GM12873 (cell line): ENCODE measurements around the gene TFB2M.

Experiments used
- CTCF ChIP-seq: IDR thresholded peaks from 2 replicates; pipeline ENCODE4 v1.5.1; 2012; ENCODE audit warnings: low read depth, mild to moderate bottlenecking, moderate library complexity, low read length, control low read depth; ENCODE audit not compliant: insufficient read depth; ENCODE audit errors: missing control alignments

TFB2M gene

GRCh38 chr1:246544001-246544400 lies 22.1 kb downstream of the TFB2M start:
- no peak for TF ChIP-seq CTCF

DNA sequence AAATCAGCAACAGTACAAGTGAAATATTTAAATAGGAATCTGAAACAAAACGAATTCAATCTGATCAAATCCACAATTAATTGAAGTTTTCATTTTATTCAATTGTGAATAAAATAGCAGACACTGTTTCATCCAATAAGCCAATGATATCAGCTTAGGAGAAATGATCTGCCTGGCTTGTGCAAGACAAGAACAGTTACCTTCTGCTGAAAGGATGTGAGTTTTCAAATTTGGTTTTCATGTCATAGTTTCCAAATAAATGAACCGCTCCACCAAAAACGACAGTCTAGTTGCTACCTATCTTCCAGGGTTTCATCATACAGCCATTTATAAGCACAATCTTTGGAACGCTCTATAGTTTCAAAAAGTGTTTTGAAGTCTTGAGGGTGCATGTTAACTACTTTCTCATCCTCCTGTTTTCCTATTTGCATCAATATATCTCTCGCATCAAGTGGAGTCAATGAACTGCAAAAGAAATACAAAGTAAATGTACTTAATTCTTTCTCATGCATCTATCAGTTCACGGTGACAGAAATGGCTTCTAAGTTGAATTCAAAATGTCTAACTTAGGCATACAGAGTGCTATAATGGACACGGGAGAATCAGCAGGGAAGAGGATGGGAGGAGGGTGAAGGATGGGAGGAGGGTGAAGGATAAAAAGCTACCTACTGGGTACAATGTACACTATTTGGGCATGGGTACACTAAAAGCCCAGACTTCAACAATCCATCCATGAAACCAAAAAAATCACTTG lies 25.1 kb downstream of the TFB2M start:
- TF ChIP-seq CTCF, result no peak

DNA sequence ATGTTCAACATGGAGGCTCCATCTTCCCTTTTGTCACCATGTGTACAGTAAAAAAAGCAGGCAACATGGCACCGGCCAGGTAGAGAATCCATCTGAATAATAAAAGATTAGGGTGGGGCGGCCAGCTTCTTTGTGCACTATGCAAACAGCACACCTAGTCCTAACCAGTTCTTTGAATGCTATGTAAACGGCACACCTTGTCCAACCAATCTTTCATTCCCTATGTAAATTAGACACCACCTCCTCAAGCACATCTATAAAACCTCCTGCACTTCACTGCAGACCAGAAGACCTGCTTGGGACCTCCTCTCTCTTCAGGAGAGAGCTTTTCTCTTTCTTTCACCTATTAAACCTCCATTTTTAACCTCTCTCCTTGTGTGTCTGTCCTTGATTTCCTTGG lies 28.2 kb downstream of the TFB2M start:
- no peak for TF ChIP-seq CTCF

DNA sequence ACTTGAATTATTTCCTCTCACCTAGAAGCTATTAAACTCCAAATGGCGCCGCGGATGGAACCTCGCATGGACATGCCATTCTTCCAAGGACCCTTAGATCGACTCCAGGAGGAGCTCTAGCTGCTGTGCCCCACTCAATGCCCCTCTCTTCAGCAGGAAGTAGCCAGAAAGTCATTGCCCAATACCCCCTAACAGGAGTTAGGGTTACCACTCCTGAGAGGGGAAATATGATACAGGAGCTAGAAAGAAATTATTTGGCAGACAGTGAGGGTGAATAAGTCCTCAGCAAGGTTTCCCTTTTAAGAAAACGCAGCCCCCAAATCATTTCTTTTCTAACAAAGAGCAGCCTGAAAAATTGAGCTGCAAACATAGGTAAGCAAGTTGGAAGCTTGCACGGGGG lies 28.6 kb downstream of the TFB2M start:
- TF ChIP-seq CTCF, result no peak

GRCh38 chr1:246534114-246534513 lies 31.9 kb downstream of the TFB2M start:
- no peak for TF ChIP-seq CTCF

GRCh38 chr1:246533371-246533905 lies 32.6 kb downstream of the TFB2M start:
- no peak for TF ChIP-seq CTCF

DNA sequence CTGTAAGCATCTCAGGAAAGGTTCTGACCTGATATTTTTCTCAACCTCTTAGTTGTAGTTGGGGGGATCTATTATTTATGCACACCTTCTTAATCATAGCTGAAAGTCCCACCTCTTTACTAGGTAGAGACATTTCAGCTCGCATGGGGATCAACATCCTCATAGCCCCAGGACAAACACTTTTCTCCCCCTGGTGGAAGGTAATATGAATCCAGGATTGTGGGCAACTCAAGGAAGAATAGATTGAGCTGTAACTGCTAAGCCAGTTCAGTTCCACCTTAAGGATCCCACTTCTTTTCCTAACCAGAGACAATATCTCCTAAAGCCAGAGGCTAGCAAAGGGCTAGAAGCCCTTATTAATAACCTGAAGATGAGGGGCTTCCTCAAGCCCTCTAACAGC lies 33.5 kb downstream of the TFB2M start:
- peak; percentile 21 for TF ChIP-seq CTCF
